Fibroblast of pulmonary artery (primary cell): ENCODE results near the gene CAPN9.

Source experiments
- DNase-seq: peaks from one replicate; pipeline ENCODE4 v3.0.0-alpha.2; 2010; ENCODE audit warnings: low read depth
- H3K4me3 ChIP-seq: replicated peaks from 2 replicates; pipeline ENCODE4 v1.5.1; 2011; ENCODE audit warnings: low read depth, mild to moderate bottlenecking, control low read depth, low read length, moderate library complexity
- TF ChIP-seq, protein P1 (sequence below): IDR thresholded peaks from 2 replicates; pipeline ENCODE4 v1.5.1; 2011; ENCODE audit warnings: mild to moderate bottlenecking, control low read depth, low read length, inconsistent platforms; ENCODE audit errors: missing control alignments

Gene CAPN9

DNA sequence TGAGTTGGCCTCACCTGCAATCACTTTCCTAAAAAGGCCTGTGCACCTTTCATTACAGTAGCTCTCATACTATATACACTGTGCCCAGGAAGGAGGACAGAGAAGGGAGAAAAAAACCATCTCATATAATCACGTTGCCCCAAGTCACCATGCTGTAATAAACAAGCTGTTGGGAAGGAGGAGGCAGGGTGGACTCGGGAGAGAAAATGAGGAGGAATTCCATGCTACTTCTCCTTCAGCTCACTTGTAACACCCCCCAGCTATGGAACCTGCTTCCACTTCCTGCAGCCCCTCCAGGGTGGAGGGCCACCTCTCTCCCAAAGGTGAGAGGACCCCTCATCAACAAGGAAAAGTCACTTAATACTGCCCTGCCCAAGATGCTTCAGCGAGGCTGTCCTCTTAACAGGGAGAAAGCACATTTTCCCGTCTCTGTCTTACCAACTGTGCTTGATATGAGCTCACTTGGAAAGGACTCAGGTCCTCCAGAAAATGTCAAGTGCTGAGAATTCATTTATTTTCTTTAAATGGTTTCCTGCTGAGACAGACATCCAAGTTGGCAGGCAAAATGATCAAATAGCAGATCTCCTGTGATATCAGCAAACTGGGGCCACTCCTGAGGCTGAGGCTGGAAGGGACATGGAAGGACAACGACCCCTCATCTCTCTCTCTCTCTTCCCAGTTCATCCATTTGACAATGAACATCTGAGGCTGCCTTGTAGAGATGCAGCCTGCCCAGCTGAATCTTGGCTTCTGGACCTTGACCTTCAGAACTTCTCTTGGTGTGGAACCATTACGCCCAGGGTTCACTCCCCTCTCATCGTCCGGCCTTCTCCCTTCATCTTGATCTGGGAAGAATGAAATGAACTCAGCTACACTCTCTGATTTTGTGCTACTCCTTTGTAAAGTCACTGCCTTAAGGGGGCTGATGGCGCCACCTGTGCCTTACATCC is 54.0 kb downstream of the CAPN9 start:
- DNase-seq, result no peak
- TF ChIP-seq, protein P1, sequence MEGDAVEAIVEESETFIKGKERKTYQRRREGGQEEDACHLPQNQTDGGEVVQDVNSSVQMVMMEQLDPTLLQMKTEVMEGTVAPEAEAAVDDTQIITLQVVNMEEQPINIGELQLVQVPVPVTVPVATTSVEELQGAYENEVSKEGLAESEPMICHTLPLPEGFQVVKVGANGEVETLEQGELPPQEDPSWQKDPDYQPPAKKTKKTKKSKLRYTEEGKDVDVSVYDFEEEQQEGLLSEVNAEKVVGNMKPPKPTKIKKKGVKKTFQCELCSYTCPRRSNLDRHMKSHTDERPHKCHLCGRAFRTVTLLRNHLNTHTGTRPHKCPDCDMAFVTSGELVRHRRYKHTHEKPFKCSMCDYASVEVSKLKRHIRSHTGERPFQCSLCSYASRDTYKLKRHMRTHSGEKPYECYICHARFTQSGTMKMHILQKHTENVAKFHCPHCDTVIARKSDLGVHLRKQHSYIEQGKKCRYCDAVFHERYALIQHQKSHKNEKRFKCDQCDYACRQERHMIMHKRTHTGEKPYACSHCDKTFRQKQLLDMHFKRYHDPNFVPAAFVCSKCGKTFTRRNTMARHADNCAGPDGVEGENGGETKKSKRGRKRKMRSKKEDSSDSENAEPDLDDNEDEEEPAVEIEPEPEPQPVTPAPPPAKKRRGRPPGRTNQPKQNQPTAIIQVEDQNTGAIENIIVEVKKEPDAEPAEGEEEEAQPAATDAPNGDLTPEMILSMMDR, result no peak

DNA sequence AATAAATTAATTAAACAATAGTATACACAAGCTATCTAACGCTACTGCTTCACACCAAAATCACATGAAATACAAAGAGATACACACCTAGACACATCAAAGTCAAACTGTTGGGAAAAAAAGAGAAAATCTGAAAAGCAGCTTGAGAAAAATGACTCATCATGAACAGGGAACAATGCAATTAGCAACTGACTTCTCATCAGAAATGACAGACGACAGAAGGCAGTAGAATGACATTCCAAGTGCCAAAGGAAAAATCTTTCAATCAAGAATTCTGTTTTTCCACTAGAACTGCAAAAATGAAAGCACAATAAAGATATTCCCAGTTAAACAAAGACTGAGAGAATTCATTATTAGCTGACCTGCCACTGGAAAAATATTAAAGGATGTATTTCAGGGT is 57.2 kb downstream of the CAPN9 start:
- H3K4me3 ChIP-seq, result no peak overlapping the region

More for the DNA sequence above, 54.0 kb downstream of the CAPN9 start:
- no peak overlapping the region for H3K4me3 ChIP-seq

DNA sequence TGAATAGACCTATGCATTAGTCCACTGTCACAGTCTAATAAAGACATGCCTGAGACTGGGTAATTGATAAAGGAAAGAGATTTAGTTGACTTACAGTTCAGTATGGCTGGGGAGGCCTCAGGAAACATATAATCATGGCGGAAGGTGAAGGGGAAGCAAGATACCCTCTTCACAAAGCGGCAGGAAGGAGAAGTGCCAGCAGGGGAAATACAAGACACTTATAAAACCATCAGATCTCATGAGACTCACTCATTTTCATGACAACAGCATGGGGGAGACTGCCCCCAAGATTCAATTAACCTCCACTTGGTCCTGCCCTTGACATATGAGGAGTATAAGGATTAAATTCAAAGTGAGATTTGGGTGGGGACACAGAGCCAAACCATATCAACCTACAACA is 59.4 kb downstream of the CAPN9 start:
- no peak for DNase-seq
- no peak overlapping the region for H3K4me3 ChIP-seq

More for the DNA sequence above, 57.2 kb downstream of the CAPN9 start:
- TF ChIP-seq, protein P1, result no peak
- no peak for DNase-seq

DNA sequence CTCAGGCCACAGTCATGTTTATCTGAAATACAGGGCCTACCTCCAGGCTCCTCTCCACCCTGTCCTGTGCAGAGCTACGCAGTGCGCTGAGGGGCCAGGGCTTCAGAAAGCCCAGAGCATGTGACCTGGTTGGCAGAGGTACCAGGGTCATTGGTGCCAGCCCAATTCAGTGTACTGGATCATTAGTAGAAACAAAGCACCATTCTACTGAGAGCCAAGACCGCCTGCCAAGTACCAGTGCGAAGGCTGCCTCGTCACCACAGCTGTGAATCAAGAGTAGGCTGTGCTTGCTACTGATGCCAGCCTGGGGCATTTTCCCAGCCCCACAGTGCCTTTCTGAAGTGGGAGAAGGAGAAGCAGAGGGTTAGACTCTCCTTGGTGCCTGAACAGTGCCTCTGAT is 59.8 kb downstream of the CAPN9 start:
- TF ChIP-seq, protein P1, result no peak
- DNase-seq, result no peak
- H3K4me3 ChIP-seq, result no peak overlapping the region

More for the DNA sequence above, 59.4 kb downstream of the CAPN9 start:
- TF ChIP-seq, protein P1, result no peak

DNA sequence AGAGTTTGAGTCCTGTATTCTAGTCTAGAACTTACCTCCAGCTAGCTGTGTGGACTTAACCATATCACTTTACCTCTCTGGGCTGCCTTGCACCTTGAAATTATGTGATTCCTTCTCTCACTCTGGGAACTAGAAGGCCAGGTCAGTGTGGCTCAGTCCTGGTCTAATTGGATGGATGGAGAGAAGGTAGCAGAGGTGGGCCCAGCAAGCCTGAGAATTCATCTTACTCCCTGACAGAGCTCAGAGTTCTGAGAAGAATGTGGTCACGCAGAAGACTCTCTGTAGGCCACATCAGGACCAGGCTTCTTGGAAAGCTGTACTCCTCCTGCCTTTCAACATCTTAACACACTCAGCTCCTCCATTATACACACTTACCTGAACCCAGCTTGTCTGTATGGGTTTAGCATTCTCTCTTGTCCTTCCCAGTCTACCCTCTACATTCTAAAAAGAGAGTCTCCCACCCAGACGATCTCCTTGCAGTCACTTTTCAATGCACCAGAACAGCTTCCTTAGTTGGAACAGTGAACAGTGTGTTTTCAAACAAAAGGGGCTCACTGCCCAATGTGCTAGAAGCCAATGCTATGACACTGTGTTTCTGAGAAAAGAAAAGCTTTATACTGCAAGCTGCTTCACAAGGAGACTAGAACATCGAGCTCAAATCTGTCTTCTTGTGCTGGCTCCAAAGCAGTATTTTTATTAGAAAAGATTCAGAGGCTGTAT is 60.5 kb downstream of the CAPN9 start:
- TF ChIP-seq, protein P1, result no peak
- H3K4me3 ChIP-seq, result no peak overlapping the region
- DNase-seq, result no peak

DNA sequence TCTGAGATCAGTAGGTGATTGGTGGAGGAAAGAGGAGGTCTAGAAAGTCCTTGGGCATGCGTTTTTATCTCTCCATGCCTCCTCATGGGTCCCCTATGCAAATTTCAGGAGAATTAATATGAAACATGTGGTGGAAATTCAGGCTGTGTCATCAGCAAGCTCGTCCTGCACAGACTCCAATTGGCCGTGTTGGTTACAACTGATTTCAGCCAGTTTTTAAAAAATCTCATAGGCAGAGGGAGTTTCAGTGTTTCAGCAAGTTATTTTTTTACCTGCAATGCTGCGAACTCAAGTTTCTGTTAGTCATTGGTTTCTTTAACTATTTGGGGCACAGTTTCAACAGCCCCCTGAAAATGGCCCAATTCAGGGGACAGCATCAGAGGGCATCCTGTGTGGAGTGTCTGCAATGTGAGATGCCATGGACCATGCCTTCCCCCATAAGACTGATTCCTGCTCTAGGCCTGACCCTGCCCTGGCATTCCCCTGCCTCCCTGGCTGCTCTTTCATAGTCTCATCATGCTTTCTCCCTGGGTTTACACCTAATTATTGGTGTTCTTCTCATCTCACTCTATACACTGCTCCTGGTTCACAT is 61.2 kb downstream of the CAPN9 start:
- no peak for DNase-seq
- TF ChIP-seq, protein P1, result no peak
- no peak overlapping the region for H3K4me3 ChIP-seq
